IPS-NIHi11 (cell line): ENCODE results near the gene IRF2BP2.

ENCODE experiments used
- DNase-seq: peaks from one replicate; pipeline ENCODE4 v3.0.0; 2012; ENCODE audit warnings: mixed read lengths, low spot score

IRF2BP2 gene

DNA sequence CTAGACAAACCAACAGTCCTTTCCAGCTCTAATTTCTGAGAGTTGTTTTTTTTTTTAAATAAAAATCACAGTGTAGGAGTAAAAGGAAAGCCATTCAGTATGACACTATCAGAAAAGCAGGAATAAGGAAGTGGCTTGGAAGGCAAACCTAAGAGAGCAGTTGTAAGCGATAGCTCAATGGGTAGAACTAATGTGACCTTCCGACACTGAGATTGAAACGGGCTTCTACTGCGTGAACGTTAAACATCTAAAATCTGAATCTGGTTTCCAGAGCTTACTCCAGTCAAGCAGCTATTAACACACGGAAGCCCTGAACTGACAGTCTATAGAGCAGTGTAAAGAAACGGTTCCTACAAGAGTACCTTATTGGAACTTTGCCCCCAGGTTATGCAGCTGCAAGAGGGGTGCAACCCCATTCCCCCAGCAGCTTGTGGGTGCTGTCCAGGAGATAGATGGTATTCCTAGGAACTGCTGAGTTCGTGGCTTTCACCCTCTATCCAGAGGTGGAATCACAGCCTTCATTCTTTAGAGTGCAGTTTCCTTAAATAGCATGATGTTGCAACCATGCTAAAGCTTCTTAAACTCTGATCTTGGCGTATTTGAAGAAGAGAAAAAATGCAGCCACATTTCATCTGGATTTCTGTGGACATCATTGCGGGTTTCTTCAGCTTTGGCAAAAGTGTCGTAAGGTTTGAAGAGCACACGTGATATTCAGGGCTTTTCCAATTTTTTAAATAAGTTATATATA, 3.3 kb upstream of the IRF2BP2 start:
- no peak for DNase-seq

DNA sequence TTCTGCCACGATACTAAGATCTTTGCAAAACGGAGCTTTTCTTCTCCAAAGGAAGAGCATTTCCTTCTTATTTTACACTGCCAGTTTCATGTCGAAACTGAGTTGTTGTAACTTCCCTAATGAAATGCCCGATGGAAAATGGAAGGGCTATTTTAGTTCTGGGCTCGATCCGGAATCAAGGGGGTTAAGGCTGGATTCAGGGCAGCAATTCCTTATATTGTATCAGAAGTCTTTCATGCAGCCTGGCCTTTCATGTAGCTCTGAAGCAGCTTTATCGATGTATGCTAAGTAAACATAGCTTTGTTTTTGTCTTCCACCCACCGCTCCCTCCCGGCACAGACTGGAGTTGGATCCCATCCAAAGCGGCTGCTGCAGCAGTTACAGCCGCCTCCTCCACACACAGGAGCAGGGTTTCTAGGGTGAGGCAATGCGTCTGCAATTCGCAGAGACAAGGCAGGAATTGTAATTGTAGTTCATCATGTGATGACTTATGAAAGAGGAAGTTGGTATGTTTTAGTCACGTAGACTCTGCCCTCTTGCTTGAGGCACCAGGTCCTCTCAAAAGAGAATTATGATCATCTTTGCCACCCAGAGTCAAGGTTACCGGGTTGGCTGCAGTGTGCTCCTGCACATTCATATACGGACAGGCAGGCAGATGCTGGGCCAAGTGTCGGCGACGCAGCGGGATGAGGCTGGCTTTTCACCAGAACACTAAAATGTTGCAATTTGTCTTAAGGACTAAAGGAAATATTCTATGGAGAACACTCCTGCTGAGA, 2.6 kb upstream of the IRF2BP2 start:
- peak; percentile 35 for DNase-seq

DNA sequence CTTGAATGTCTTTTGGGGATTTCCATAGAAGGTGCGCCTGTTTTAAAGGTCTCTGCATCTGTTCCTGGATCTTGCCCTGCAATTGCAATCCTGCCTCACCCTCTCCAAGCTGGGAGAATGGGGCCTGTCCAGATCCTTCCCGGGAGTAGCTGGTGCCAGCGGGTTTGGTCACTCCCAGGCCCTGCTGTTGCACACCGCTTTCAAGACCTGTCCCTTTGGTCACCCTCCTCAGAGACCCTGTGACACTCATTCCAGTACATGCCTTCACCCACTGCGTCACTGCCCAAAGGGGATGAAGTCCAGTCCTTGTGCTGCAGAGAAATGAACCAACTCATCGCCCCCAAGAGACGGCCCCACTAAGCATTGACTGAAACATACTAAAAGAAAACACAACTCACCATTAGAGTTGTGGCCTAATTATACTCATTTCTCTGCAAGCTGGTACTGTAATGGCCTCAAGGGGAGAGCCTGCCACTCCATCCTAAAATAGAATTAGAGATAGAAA, 1.9 kb upstream of the IRF2BP2 start:
- DNase-seq: no peak

DNA sequence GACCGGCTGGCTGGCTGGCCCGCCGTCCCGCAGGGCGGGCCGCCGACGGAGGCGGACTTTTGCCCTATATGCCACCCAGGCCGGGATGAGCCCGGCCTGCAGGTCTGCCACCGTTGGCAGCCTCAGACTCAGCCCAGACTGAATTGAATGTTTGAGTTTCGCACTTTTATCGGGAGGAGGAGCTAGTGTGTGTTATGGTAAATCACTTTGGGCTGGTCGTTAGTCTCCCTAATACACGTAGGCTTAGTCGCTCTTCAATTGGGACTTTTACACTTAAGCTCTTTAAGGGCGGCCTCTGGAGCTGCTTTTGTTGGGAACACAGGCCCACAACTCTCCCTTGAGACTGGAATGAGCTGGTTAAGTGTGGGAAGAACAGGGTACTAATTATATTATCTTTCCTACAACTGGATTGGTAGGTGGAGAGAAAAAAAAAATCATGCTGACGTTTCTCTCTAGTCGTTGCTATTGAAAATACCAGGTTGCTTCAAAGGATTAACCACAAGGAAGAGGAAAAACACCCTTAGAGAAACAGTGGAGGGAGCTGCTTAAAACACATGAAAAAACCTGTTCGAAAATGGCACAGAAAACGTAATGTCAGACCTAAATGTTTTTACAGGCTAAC, 1.4 kb upstream of the IRF2BP2 start:
- DNase-seq: peak; percentile 65

DNA sequence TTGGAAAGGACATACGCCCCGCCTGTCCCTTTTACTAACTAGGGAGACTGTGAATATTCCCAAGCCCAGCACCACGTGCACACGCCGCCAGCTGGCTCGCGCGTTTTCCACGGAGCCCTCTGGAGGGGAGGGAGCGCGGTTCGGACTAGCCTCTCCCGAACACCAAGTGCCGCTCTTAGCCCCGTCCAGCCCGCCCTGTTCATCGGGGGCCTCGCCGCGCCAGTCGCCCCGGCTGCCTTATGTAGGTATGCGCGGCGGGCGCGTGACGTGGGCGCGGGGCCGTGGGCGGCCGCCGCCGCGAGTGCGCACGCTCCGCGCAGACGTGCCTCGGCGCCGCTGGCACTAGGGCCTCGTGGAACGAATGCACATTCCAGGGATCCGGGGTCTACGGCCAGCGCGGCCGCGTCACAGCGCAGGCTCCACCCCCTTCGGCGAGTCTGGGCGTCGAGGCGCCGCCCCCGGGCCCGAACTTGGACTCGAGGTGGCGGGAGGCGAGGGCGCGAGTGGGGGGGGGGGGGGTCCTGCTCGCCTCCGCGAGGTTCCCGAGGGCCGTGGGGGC, 767 bp upstream of the IRF2BP2 start:
- peak; percentile 90 for DNase-seq

DNA sequence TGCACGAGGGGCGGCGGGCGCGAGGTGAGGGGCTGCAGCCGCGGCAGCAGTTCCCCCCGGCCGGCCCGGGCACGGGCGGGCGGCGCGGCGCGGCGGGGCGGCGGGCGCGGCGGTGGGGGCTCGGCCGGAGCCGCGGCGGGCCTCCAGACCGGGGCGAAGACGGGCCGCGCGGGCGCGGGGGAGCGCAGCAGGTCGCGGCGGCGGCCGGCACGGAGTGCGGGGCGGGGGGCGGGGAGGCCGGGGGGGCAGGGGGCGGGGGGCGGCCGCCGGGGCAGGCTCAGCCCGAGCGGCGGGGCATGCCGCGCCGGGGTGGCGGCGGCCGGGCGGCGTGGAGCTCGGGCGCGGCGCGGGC, 311 bp downstream of the IRF2BP2 start:
- DNase-seq: no peak

DNA sequence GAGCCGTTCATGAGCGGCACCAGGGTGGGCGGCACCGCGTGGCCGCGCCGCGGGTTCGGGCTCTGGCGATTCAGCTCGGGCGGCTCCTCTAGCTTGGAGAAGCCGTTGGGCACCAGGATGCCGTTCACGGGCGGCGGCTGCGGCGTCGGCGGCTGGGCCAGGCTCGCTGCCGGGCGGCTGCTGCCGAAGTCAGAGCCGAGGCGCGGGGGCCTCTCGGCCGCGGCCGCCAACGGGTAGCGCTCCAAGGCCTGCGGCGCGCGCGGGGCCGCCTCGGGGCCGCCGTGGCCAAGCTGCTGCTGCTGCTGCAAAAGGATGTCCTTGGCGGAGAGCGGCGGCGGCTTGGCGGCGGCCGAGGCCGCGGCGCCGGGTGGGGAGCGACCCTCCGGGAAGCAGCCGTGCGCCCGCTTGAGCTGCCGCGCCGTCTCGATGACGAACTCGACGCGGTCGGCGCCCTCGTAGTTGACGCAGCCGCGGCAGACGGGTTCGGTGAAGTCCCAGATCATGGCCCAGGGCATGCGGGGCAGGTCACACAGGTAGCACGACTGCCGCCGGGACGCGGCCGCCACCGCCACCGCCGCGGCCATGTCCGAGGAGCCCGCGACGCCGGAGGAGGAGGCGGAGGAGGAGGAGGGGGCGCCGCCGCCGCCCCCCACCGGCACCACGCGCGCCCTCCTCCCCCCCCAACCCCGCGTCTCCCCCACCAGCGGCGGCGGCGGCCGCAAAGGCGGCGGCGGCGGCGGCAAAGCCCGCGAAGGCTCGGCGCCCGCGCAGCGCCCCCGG, 877 bp downstream of the IRF2BP2 start:
- peak; percentile 24 for DNase-seq

DNA sequence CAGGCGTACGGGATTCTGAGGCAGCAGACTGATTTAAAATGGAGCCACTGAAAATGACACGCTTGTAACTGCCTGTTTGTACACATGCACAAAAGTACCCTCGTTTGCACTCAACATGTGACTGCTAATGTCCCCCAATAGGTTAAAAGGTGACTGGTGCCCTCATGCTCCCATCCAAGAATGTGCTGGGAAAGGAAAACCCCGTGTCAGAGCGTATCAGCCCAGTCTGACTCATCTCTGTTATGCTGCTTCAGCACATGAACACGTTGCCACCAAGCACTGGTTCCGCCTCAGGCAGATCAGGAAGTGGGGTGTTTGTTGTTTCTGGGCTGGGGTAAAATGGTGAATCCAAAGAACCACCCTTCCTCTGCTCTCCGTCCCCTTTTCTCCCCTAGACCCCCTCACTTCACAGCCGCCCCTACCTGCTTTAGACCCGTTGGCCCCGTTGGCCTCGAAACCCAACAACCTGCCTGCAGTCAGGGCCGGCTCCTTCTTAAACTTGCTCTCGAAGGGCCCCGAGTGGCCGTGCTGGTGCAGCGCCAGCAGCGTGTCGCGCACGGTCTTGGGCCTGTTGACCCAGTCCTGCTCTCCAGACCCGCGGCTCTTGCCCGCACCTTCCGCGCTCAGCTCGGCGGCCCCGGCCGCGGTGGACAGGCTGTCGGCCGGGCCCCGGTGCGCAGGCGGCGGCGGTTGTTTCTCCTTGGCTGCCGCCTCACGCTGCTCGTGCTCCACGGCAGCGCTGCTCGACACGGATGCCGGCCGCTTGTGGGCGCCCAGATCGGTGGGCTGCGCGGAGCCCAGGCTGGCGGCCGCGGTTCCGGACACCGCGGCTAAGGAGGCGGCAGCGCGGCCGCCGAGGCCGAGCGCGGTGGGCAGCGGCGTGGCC, 1.7 kb downstream of the IRF2BP2 start:
- no peak for DNase-seq

DNA sequence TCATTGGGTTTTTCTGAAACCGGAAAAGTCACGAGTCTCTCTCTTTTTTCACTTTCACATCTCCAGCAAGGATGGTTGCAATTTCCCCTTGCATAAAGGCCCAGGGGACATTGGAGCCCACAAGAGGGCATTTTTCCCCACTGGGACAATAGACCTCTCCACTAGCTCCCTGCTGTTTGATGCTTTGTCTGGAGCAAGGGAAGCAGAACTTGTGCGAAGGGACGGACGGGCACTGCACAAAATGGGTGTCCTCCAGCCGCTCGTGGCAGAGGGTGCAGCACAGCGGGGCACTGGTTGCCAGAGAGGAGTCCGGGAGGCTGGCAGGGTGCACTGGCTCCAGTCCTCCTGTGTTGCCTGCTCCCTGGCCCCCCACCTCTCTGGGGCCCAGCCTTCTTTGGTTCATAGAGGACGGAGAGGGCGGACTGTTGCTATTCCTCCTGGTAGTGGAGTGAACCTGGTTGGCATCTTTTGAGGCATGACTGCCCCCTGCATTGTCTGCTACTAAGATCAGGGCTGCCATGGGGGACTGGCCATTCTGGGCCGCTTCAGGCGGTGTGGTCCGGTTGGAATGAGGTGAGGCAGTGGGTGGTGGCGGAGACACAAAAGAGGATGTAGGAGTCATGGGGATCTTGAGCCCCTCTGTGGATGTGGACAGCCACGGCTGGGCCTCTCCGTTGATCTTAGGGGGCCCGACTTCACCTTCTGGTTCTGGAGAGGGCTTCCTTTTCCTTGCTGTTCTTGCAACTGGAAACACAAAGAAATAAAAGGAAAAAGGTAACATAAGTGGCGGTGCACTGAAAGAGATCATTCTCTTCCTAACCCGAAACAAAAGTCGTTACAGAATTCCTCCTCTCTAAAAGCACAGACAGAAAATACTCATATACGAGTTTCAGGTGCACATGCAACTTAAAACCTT, 2.6 kb downstream of the IRF2BP2 start:
- no peak for DNase-seq

DNA sequence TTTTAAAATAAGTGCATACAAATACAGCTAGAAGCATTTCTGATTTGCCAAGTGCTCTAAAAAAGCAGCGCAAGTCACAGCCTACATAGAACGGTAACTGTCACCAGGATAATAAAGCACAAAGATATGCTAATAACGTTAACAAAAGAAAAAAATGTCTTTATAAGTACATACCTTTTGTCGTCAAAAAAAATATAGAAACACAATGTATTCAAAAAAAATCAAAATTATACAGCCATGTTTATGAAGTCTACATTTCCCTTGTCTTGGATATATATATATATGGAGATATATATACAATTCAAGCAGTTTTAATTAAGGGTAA, 3.2 kb downstream of the IRF2BP2 start:
- DNase-seq: no peak

DNA sequence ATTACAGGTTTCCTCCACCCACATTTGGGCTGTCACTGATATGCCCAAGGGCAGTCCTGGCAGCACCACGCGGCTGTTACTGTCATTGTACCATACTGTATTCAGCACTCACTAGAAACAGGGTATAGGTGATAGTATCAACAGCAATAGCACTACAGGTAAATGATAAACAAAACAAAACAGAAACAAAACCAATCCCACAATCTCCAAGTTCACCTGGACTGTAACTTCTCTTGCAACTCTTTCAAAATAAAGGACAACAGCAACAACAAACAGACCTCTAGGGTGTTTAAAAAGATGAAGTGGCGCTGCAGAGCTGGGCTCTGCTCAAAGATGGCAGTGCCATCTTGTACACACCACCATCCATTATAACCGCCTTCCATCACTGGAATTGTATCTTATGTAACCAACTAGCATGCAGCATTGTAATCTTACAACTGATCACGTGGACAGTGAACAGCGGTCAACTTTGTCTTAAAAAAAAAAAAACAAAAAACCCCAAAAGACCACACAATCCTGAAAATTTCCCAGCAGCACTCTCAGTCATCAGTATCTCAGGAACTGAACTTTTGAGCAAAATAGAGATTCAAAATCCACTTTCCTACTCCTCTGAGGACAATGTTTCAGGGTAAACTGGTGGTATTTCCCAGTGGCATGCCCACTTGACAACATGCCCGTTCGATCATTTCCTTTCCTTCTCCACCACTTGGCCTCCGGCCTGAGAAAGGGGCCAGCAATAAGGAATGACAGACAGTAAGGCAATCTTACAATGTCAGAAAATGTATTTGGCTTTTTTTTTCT, 3.8 kb downstream of the IRF2BP2 start:
- no peak for DNase-seq

DNA sequence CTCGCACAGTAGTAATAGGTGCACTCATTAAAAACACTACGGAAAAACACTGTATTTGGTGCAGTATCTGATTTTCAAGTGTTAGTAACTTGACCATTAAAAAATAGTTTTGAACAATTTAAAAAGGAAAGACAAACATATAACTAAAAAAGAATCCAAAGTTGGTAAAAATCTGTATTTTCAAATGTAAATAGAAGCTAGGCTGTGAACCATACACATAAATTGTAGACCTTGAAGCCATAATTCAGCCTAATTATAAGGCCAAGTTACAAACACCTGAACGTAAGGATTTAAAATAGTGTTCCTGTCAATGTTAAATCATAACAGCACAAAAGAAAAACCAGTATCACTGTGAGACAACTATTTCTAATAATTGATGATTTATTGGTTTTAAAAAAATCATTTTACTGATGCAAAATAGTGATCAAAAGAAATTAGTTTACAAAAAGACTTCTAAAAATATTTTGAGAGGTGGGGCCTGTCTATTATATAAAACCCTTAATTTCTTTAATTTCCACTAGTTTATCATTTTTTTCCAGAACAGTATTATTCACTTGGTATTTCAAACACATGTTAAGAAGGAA, 4.5 kb downstream of the IRF2BP2 start:
- no peak for DNase-seq

DNA sequence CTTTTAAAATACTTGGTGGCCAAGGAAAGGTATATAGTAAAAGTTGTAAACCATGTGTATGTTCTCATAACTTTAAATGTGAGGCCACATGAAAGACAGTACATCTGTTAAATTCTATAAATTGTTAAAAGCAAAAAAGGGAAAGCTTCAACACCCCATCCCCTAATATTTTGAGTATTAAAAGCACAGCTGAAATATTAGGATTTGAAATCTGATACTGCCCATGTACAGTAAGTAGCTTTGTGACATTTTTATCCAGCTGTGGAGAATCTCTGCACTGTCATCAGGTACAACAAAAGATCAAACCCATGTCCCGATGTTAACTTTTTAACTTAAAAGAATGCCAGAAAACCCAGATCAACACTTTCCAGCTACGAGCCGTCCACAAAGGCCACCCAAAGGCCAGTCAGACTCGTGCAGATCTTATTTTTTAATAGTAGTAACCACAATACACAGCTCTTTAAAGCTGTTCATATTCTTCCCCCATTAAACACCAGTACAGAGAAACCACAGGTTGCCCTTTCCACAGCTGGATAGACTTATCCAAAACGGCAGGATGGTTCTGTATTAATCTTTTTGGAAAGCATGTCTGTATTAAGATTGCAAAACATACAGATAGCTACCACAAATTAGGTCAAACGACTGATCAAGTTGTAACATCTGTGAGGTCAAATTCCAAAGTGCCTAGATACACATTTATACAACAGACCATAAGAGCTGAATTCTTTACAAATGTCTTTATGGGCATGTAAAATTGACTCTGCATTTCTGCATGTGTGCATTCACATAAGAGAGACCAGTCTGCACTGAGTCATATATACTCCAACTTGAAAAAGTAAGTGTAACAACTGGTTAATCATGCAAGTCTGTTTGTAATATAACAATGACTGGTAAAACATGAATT, 5.2 kb downstream of the IRF2BP2 start:
- no peak for DNase-seq

DNA sequence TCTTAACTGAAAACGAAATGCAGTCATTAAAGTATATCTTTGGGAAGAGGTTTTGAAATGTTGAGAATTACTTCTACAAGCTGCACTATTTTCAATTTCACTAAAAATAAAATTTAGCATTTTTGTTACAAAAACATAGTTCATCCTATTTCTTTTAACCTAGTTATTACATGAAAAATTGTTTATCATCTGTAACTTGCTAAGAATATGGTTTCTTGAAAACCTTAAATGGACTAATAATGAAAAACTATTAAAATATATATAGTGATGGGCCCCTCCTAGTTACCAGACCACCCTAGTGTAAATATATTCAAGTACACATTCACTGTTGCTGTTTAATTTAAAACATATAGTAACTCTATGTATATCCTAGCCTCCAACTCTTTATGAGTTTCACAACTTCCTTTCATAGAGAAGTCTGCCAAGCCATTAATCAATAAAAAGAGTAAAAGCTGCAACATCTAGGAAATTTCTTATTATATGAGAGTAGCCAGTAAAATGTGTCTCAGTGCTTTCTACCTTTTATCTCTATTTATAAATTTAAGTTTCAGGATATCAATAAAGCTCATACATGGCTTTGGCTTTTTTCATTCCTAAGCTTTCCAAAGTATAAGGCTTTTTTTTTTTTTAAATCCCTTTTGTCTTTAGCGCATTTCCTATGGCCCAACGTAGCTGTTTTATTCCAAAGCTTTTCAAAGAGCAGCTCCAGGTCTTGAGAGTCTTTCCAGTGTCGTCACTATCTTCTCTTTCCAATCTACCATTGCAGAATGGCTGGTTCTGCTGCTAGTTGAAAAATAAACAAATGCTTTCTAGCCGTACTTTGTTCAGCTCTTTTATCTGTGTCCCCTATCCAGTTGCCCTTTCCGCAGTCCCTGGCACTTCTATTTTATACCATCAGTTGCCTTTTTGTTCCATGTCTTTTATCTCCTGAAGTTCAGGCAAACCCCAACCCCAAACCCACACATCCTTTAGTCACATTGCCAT, 6.5 kb downstream of the IRF2BP2 start:
- no peak for DNase-seq

DNA sequence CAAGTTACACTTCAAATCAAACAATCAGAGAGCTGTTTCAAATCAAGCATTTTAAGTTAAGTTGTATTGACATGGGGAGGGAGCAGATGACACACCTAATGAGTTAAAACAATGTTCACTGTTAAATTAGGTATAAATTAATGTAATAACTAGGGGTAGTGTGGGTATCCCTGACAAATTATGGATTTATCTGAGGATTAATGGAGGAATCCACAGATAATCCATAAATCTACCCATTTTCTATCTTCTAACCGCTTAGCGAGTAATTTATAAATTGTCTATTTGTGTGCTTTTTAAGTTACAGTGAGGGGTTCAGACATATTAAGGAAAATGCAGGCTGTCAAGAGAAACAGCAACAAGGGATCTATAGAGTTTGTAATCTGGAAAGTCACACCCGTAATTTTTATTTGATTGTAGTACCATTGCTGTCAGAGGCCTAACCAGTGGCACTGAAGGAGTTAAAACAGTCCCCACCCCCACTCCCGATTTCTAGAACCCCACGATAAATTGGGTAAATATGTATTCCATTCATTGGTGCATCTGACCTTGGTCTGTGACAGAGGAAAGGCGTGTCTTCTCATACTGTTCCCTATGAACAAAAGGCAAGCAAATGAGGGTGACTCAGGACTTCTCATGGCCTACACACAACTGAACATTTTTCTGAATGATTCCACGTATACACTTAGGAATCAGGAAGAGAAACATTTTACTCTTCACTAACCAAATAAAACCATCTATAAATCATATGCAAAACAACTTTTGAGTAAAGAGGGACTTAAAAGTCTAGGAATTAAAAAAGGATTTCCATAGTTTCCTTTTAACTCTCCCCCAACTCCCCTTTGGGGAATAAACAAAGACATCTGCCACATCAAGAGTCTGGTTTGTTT, 7.4 kb downstream of the IRF2BP2 start:
- no peak for DNase-seq
